Measurements from ENCODE around the gene OXA1L. TPM values are rescaled to one million over a fixed set of nuclear protein-coding genes. Genes with fewer than 3 reads are reported as not detected.

The OXA1L gene
- total RNA-seq, 1 experiment from 2014 or later = 146 TPM

DNA sequence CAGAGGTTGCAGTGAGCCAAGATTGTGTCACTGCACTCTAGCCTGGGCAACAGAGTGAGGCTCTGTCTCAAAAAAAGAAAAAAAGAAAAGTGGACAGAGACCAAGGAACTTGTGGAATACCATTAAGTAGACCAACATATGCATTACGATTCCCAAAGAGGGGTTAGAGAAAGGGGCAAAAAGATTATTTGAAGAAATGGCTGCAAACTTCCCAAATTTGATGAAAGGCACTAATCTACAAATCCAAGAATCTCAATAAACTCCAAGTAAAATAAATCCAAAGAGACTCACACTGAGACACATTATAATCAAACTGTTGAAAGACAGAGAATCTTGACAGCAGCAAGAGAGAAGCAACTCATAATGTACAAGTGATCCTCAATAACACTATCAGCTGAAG, 4.8 kb upstream of the OXA1L start (continued):
- TF ChIP-seq TCF7L2 (IDR thresholded peaks at IDR 0.05; ENCODE audit: borderline replicate concordance, extremely low read depth, insufficient read depth, insufficient read length) = no peak
- TF ChIP-seq SIN3A (IDR thresholded peaks at IDR 0.05; ENCODE audit: low read depth) = no peak
- TF ChIP-seq, protein P1, sequence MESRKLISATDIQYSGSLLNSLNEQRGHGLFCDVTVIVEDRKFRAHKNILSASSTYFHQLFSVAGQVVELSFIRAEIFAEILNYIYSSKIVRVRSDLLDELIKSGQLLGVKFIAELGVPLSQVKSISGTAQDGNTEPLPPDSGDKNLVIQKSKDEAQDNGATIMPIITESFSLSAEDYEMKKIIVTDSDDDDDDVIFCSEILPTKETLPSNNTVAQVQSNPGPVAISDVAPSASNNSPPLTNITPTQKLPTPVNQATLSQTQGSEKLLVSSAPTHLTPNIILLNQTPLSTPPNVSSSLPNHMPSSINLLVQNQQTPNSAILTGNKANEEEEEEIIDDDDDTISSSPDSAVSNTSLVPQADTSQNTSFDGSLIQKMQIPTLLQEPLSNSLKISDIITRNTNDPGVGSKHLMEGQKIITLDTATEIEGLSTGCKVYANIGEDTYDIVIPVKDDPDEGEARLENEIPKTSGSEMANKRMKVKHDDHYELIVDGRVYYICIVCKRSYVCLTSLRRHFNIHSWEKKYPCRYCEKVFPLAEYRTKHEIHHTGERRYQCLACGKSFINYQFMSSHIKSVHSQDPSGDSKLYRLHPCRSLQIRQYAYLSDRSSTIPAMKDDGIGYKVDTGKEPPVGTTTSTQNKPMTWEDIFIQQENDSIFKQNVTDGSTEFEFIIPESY (IDR thresholded peaks at IDR 0.05; ENCODE audit: extremely low read depth, insufficient replicate concordance, low read length) = no peak
- TF ChIP-seq SRF (IDR thresholded peaks at IDR 0.05; ENCODE audit: low read depth) = no peak
- TF ChIP-seq POLR2AphosphoS5 (IDR thresholded peaks at IDR 0.05; ENCODE audit: low read depth, low read length) = no peak
- no peak for TF ChIP-seq POLR2A (IDR thresholded peaks at IDR 0.05; ENCODE audit: borderline replicate concordance, extremely low read depth, insufficient read depth, insufficient read length)
- TF ChIP-seq, protein P2, sequence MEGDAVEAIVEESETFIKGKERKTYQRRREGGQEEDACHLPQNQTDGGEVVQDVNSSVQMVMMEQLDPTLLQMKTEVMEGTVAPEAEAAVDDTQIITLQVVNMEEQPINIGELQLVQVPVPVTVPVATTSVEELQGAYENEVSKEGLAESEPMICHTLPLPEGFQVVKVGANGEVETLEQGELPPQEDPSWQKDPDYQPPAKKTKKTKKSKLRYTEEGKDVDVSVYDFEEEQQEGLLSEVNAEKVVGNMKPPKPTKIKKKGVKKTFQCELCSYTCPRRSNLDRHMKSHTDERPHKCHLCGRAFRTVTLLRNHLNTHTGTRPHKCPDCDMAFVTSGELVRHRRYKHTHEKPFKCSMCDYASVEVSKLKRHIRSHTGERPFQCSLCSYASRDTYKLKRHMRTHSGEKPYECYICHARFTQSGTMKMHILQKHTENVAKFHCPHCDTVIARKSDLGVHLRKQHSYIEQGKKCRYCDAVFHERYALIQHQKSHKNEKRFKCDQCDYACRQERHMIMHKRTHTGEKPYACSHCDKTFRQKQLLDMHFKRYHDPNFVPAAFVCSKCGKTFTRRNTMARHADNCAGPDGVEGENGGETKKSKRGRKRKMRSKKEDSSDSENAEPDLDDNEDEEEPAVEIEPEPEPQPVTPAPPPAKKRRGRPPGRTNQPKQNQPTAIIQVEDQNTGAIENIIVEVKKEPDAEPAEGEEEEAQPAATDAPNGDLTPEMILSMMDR (IDR thresholded peaks at IDR 0.05 in 2 of 3, conservative IDR thresholded peaks at IDR 0.05 in 1 of 3; ENCODE audit: borderline replicate concordance in 1 of 3, insufficient read depth in 1 of 3, low read depth in 2 of 3, low read length in 2 of 3) = no peak
- no peak for TF ChIP-seq CBX3 (IDR thresholded peaks at IDR 0.05; ENCODE audit: low read depth)
- TF ChIP-seq ZNF274 (IDR thresholded peaks at IDR 0.05; ENCODE audit: low read depth, low read length) = no peak

DNA sequence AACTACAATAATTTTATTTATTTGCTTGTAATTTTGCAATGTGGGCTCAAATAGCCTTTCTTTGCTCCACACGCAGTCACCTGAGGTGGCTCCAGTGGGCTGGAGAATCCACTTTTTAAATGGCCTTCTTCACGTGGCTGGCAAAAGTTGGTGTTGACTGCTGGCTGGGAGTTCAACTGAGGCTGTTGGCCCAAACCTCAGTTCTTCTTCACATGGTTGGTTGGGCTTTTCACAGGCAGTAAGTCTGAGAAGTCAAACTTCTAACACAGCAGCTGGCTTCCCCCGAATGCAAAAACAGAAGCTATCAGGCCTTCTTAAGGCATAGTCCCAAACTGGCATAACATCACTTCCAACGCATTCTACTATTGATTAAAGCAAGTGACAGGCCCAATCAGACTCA, 2.1 kb upstream of the OXA1L start:
- peaks cover 10 to 16% of the 10 kb centered on the region in 2 experiments; a peak in 3 of 4 replicates for H3K36me3 ChIP-seq (ENCODE audit: control insufficient read depth in 1 of 2, insufficient read depth in 2 of 2, low read length in 2 of 2)
- intact Hi-C loops (cut with micrococcal nuclease) = no loop called here
- H3K27ac ChIP-seq (ENCODE audit: low read depth, low read length) = no peak overlapping the region
- H3K4me1 ChIP-seq (ENCODE audit: control insufficient read depth in 1 of 2, insufficient read depth in 2 of 2, low read length in 2 of 2) = peaks cover 4 to 19% of the 10 kb centered on the region in 2 experiments; a peak in 3 of 4 replicates
- H3K9me2 ChIP-seq (ENCODE audit: insufficient read depth) = no peaks in the 10 kb centered on the region
- no peak overlapping the region for H3K4me2 ChIP-seq (ENCODE audit: low read length)
- H3K9ac ChIP-seq (ENCODE audit: low read length) = no peak overlapping the region
- peaks cover 0 to 4% of the 10 kb centered on the region in 2 experiments; a peak in 1 of 4 replicates for H3K9me3 ChIP-seq (ENCODE audit: control insufficient read depth in 1 of 2, insufficient read depth in 1 of 2, low read depth in 1 of 2, low read length in 2 of 2)
- BruUV-seq (replicated peaks) = no TSS peak
- ATAC-seq (no peak), DNase-seq (ENCODE audit: low read depth, low spot score) (no peak)
- no peaks in the 10 kb centered on the region for H3K27me3 ChIP-seq (ENCODE audit: insufficient read depth, low read length)
- peaks cover 28% of the 10 kb centered on the region for H3K79me2 ChIP-seq (ENCODE audit: insufficient read depth, low read length)
- CTCF ChIA-PET = no interaction called here
- RAD21 ChIA-PET (ENCODE audit: low non-redundant PET in 1 of 2, low total read pairs in 2 of 2, uncharacterized antibody in 2 of 2, unreplicated experiment in 2 of 2) = no interaction called here
- no peaks in the 10 kb centered on the region for H4K20me1 ChIP-seq (ENCODE audit: insufficient read depth)
- no peak overlapping the region for H3K4me3 ChIP-seq (replicated peaks in 1 of 2; ENCODE audit: low read depth in 1 of 2, low read length in 2 of 2)
- TF ChIP-seq, protein P2 (IDR thresholded peaks at IDR 0.05 in 2 of 3, conservative IDR thresholded peaks at IDR 0.05 in 1 of 3; ENCODE audit: borderline replicate concordance in 1 of 3, insufficient read depth in 1 of 3, low read depth in 2 of 3, low read length in 2 of 3) = no peak
- TF ChIP-seq FOSL1 (IDR thresholded peaks at IDR 0.05; ENCODE audit: low read depth) (no peak), TCF7L2 (IDR thresholded peaks at IDR 0.05; ENCODE audit: borderline replicate concordance, extremely low read depth, insufficient read depth, insufficient read length) (no peak), ZFX (IDR thresholded peaks at IDR 0.05) (no peak), SRF (IDR thresholded peaks at IDR 0.05; ENCODE audit: low read depth) (no peak), RAD21 (IDR thresholded peaks at IDR 0.05; ENCODE audit: low read depth) (no peak), CEBPB (IDR thresholded peaks at IDR 0.05; ENCODE audit: low read depth) (no peak), ATF3 (IDR thresholded peaks at IDR 0.05) (no peak)
- TF ChIP-seq, protein P3, sequence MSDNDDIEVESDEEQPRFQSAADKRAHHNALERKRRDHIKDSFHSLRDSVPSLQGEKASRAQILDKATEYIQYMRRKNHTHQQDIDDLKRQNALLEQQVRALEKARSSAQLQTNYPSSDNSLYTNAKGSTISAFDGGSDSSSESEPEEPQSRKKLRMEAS (IDR thresholded peaks at IDR 0.05) = no peak
- no peak overlapping the region for H2AFZ ChIP-seq (ENCODE audit: low read depth, low read length, poor library complexity, severe bottlenecking)
- POLR2A ChIA-PET = no interaction called here
